Endodermal cell (in vitro differentiated cells): Measurements from ENCODE around the gene MFSD12. TPM values are rescaled to one million over a fixed set of nuclear protein-coding genes. Genes with fewer than 3 reads are reported as not detected.

Experiments used
- DNase-seq: peaks from one replicate; pipeline ENCODE4 v3.0.0-alpha.2; 2017
- H3K27ac ChIP-seq: 2 replicates; pipeline ENCODE4 v1.5.1; 2013; ENCODE audit warnings: mild to moderate bottlenecking, low read depth, low read length, moderate library complexity
- H3K27me3 ChIP-seq: 2 replicates; pipeline ENCODE4 v1.6.1; 2013; ENCODE audit warnings: mild to moderate bottlenecking, low read length, moderate library complexity; ENCODE audit not compliant: insufficient read depth, control insufficient read depth, poor library complexity, severe bottlenecking
- H3K36me3 ChIP-seq: 2 replicates; pipeline ENCODE4 v1.7.0; 2013; ENCODE audit warnings: mild to moderate bottlenecking, low read length, moderate library complexity; ENCODE audit not compliant: control insufficient read depth, insufficient read depth
- H3K4me1 ChIP-seq: one replicate; pipeline ENCODE4 v1.7.0; 2013; ENCODE audit warnings: low read length; ENCODE audit not compliant: control insufficient read depth, insufficient read depth
- H3K4me3 ChIP-seq: 2 replicates; pipeline ENCODE4 v1.5.1; 2013; ENCODE audit warnings: mild to moderate bottlenecking, low read length, moderate library complexity
- H3K9ac ChIP-seq: 2 replicates; pipeline ENCODE4 v1.6.1; 2013; ENCODE audit warnings: mild to moderate bottlenecking, low read length, moderate library complexity; ENCODE audit not compliant: poor library complexity, severe bottlenecking; ENCODE audit errors: extremely low read depth
- H3K9me3 ChIP-seq: 2 replicates; pipeline ENCODE4 v1.6.1; 2013; ENCODE audit warnings: mild to moderate bottlenecking, low read length, moderate library complexity; ENCODE audit not compliant: control insufficient read depth
- H3K27ac Mint-ChIP-seq: 2 replicates; pipeline ENCODE4 v1.8.0; 2020; ENCODE audit warnings: mixed read lengths
- H3K27me3 Mint-ChIP-seq: 2 replicates; pipeline ENCODE4 v1.8.0; 2021; ENCODE audit warnings: mild to moderate bottlenecking, mixed read lengths; ENCODE audit not compliant: insufficient read depth
- H3K36me3 Mint-ChIP-seq: 2 replicates; pipeline ENCODE4 v1.8.0; 2020; ENCODE audit warnings: low read depth, mixed read lengths
- H3K4me1 Mint-ChIP-seq: 2 replicates; pipeline ENCODE4 v1.8.0; 2020; ENCODE audit warnings: mixed read lengths
- H3K4me3 Mint-ChIP-seq: 2 replicates; pipeline ENCODE4 v1.8.0; 2020; ENCODE audit warnings: mild to moderate bottlenecking, moderate library complexity, mixed read lengths
- H3K9me3 Mint-ChIP-seq: 2 replicates; pipeline ENCODE4 v1.8.0; 2020; ENCODE audit warnings: mild to moderate bottlenecking, mixed read lengths
- WGBS, 2 experiments: methylation state at CpG; one replicate each; pipeline versions ENCODE4 v1.1.5 to v1.1.7; 2013; ENCODE audit warnings: missing lambda C conversion rate in 2 of 2, mixed read lengths in 1 of 2; ENCODE audit not compliant: insufficient coverage in 1 of 2, insufficient read length in 1 of 2; 5-methylcytosine and 5-hydroxymethylcytosine counted together
- total RNA-seq, 2 donors: library from RNA; stranded (reverse); fragmentation: NEBNext Ultra II Directional in 1 of 2; extraction: Animal tissue kit (Norgen Biotek cat#: 25700) in 1 of 2; gene quantifications; 2 replicates in 1 of 2; 3 replicates in 1 of 2; pipeline ENCODE4 v1.2.1, GENCODE V29; 2021
- TF ChIP-seq, protein P1 (sequence below): fragments of 200-600 bp; sonication (generic); conservative IDR thresholded peaks from 2 replicates; pipeline ENCODE4 v1.5.0; 2021; ENCODE audit warnings: antibody characterized with exemption, mild to moderate bottlenecking

The MFSD12 gene
- total RNA-seq, 2 donors from 2014 or later, result 48.2 to 62.4 TPM

DNA sequence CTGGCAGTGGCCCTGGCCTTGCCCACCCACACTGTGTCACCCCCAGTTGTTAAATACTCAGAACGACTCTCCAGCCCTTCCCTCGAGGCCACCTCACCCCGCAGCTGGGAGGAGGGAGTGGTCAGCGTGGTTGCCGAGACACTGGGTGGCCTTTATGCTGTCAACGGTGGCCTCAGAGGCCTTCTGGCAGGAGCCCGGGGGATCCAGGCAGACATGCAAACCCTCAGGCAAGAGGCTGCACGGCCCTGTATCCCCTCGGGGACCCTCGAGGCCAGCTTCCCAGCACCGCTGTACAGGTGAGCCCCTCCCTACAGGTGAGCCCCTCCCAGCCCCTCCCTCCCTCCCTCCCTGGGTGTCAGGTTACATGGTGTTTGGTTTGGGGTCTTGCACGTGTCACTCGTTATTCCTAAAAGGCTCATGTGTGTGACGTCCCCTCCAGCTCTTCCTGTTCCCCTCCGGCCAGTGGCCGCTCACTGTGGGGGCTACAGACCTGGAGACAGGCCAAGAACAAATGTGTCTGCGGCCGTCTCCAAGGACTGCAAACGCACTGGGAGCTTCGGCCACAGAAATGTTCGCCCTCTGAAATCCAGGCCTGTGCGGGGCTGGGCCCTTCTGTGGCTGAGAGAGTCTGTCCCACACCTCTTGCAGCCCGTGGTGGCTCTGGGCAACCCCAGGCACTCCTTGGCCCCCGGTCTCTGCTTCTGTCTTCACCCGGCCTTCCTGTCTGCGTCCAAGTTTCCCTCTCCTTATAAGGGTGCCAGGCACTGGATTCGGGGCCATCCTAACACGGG is 18.2 kb downstream of the MFSD12 start, which contains the start of gene TEKTIP1:
TEKTIP1 (plus strand) TSS at position 210 of the 791 bp plus-strand sequence; CDS start at position 214, 4 bp downstream.
- no peak within 1 kb of the TSS for H3K4me3 ChIP-seq
- no peaks in the 10 kb centered on the region for H3K27me3 Mint-ChIP-seq
- no peaks in the 10 kb centered on the region for H3K27me3 ChIP-seq
- no peaks in the 10 kb centered on the region for H3K9me3 ChIP-seq
- peaks cover 33% of the 10 kb centered on the region for H3K36me3 Mint-ChIP-seq
- H3K4me1 Mint-ChIP-seq, result no peaks in the 10 kb centered on the region
- DNase-seq, result peak; percentile 69
- peaks cover 25% of the 10 kb centered on the region for H3K36me3 ChIP-seq
- no peak within 1 kb of the TSS for H3K9ac ChIP-seq
- no peak within 1 kb of the TSS for H3K4me3 Mint-ChIP-seq
- no peak within 1 kb of the TSS for H3K27ac Mint-ChIP-seq
- no peaks in the 10 kb centered on the region for H3K9me3 Mint-ChIP-seq
- TF ChIP-seq, protein P1, sequence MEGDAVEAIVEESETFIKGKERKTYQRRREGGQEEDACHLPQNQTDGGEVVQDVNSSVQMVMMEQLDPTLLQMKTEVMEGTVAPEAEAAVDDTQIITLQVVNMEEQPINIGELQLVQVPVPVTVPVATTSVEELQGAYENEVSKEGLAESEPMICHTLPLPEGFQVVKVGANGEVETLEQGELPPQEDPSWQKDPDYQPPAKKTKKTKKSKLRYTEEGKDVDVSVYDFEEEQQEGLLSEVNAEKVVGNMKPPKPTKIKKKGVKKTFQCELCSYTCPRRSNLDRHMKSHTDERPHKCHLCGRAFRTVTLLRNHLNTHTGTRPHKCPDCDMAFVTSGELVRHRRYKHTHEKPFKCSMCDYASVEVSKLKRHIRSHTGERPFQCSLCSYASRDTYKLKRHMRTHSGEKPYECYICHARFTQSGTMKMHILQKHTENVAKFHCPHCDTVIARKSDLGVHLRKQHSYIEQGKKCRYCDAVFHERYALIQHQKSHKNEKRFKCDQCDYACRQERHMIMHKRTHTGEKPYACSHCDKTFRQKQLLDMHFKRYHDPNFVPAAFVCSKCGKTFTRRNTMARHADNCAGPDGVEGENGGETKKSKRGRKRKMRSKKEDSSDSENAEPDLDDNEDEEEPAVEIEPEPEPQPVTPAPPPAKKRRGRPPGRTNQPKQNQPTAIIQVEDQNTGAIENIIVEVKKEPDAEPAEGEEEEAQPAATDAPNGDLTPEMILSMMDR, result no peak
- H3K27ac ChIP-seq, result no peak within 1 kb of the TSS
- no peaks in the 10 kb centered on the region for H3K4me1 ChIP-seq
- 85% methylated on average over 19 to 28 of the region's 28 CpGs for WGBS, 2 experiments

DNA sequence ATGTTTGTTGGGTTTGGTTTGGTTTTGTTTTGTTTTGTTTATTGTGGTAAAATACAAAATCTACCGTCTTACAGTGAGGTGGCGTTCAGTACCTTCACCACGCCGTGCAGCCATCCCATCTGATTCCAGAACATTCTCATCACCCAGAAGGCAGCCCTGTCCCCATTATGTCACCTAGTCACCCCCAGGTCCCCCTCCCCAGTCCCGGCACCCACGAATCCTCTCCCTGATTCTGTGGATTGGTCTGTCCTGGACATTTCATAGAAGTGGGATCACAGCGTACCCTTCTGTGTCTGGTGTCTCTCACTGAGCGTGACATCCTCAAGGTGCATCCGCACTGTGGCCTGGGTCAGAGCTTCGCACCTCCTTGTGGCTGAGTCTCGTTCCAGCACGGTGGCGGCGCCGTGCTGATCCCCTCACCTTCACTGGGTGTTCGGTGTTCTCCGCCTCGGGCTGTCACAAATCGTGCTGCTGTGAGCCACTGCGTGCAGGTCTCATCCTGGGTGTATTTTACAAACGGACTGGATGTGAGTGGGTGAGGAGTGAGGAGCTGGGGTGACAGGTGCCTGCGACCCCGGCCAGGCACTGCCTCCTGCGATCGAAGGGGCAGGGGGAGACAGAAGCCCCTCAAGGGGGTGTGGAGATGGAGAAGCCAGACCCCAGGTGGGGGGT is 19.0 kb downstream of the MFSD12 start:
- Mint-ChIP-seq H3K27me3 (no peaks in the 10 kb centered on the region), H3K9me3 (no peaks in the 10 kb centered on the region), H3K4me3 (no peak overlapping the region), H3K27ac (no peak overlapping the region), H3K36me3 (peaks cover 38% of the 10 kb centered on the region), H3K4me1 (no peaks in the 10 kb centered on the region)
- H3K4me1 ChIP-seq, result no peaks in the 10 kb centered on the region
- H3K4me3 ChIP-seq, result no peak overlapping the region
- WGBS, 2 experiments, result 94 to 95% methylated on average over 16 to 25 of the region's 25 CpGs
- H3K27me3 ChIP-seq, result no peaks in the 10 kb centered on the region
- peaks cover 30% of the 10 kb centered on the region for H3K36me3 ChIP-seq
- TF ChIP-seq, protein P1, result no peak
- no peak overlapping the region for H3K9ac ChIP-seq
- H3K9me3 ChIP-seq, result no peaks in the 10 kb centered on the region
- no peak for DNase-seq
- no peak overlapping the region for H3K27ac ChIP-seq

DNA sequence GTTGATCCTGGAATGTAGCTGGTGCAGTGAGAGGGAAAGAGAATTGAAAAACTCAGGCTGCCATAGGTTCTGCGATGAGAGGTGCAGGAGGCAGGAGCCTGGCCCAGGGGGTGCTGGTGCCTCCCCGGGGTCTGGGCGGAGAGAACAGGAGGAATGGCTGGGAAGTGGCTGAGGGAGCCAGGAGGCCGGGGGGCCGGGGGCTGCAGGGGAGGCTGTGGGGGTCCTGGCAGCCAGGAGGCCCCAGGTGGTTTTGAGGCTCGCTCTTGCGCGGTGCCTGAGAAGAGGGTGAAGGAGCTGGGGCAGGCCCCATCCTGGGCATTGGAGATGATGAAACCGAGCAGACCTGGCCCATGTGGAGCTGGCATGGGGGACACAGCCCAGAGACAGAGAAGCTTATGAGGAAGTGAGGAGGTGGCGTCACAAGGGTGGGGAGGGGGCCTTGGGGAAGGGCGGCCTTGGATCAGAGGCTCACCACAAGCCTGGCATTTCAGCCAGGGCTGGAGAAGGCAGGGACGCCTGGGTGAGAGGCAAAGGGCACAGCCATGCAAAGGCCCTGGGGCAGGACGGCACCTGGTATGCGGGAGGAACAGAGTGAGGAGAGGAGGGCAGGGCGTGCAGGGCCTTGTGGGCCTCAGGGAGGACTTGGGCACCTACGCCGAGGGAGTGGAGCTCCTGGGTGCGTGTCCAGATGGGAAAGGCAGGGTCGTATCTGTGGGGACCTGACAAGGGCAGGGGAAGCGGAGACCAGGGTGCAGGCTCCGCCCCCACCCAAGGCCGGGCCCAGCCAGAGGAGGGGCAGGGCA is 19.7 kb downstream of the MFSD12 start:
- no peak overlapping the region for H3K9ac ChIP-seq
- H3K4me1 Mint-ChIP-seq, result no peaks in the 10 kb centered on the region
- no peak overlapping the region for H3K4me3 ChIP-seq
- 92 to 97% methylated on average over 12 to 22 of the region's 22 CpGs for WGBS, 2 experiments
- no peaks in the 10 kb centered on the region for H3K9me3 Mint-ChIP-seq
- H3K27ac ChIP-seq, result no peak overlapping the region
- no peak overlapping the region for H3K27ac Mint-ChIP-seq
- no peaks in the 10 kb centered on the region for H3K27me3 Mint-ChIP-seq
- H3K36me3 Mint-ChIP-seq, result peaks cover 41% of the 10 kb centered on the region
- H3K9me3 ChIP-seq, result no peaks in the 10 kb centered on the region
- no peaks in the 10 kb centered on the region for H3K27me3 ChIP-seq
- no peaks in the 10 kb centered on the region for H3K4me1 ChIP-seq
- H3K4me3 Mint-ChIP-seq, result no peak overlapping the region
- peaks cover 30% of the 10 kb centered on the region for H3K36me3 ChIP-seq
- TF ChIP-seq, protein P1, result no peak
- DNase-seq, result no peak
